ENCODE results near the gene R3HDM2.
"Not testable (repeated sequence)": the region's sequence is repeated elsewhere in the genome, so short reads cannot be mapped to it uniquely, and the experiment has no call there.

Gene R3HDM2

DNA sequence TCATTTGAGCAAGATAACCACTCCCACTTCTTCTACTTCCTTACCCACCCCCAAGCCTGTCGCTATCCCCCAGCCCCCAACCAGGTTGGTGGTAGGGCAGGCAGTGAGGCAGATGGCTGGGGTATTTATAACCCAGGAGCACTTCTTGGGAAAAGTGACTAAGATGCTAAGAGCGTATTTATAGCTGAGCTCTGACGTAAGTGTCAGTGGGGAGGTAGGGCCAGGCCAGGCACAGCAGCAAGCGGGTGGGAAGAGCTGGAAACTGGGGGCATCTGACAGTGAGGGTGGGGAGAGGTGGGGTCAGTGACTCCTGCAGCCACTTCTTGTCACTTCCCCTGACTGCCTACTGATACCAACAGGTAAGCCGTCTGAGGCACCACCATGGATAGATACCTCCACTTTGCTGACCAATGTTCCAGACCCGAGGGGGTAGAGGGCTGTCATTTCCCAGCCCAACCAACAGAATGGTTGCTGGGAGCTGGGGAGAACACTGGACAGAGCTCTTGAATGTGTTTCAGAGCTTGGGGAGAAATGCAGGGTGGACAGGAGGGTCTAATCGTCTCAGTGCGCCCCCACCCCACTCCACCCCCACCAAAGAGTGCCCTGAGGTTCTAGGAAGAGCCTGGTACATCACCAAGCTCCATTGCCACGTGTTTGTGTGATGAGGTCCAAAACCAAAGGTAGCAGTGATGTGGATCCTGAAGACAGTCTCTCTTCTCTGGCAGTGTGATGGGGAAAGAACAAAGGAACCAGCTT is 21.5 kb upstream of the R3HDM2 start:
- DNase-seq = no peak

DNA sequence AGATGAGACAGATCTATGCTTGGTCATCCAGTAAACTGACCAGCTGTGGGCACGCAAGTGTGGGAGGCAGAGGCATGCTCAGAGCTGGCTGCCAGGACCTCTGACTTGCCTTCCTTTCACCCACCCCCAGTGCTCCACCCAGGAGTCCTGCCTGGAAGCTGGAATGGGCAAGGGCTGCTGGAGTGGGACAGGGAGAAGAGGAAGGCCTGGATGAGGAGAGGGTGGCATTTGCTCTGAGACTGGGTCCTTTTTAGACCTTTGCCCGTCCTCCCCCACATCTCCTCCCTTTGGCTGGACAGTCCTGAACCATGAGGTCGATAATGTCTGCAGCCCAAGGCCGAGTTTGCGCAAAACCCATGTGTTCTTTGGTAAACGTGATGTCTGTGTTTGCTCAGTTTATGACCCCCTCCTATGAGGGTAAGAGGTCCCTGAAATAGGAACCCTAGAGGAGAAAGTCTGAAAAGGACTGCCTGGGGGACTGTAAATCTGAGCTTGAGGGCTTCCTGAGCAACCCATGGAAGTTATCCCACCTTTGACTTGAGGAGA is 20.5 kb upstream of the R3HDM2 start:
- no peak for DNase-seq

DNA sequence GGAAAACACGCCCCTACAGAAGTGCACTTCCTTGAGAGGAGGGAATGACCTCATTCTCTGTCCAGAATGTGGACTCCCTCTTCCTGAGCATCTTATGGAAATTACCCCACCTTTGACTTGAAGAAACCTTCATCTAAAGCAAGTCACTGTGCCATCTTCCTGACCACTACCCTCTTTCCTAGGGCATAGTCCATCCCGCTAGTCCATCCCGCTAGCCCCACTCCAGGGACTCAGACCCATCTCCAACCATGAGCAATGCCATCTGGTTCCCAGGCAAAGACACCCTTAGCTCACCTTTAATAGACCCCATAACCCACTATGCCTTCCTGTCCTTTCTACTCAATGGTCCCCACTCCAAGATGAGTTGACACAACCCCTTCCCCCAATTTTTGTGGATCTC is 19.2 kb upstream of the R3HDM2 start:
- no peak for DNase-seq

DNA sequence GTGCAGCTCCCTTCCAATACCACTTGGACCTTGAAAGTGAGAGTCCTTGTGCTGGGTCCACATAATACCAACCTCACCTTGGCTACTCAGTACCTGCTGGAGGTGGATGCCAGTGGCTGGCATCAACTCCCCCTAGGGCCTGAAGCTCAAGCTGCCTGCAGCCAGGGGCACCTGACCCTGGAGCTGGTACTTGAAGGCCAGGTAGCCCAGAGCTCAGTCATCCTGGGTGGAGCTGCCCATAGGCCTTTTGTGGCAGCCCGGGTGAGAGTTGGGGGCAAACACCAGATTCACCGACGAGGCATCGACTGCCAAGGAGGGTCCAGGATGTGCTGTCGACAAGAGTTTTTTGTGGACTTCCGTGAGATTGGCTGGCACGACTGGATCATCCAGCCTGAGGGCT is 18.5 kb upstream of the R3HDM2 start:
- DNase-seq = no peak

DNA sequence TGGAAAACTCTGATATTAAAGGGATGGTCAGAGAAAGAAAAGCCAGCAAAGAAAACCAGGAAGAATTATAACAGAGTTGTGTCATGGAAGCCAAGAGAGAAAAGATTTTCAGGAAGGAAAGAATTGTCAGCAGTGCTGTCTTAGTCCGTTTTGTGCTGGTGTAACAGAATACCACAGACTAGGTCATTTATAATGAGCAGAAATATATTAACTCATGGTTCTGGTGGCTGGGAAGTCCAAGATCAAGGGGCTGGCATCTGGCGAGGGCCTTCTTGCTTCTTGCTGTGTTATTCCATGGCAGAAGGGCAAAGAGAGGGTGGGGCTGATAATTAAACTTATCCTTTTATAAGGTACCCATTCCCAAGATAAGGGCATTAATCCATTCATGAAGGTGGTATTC is 17.8 kb upstream of the R3HDM2 start:
- DNase-seq = no peak

DNA sequence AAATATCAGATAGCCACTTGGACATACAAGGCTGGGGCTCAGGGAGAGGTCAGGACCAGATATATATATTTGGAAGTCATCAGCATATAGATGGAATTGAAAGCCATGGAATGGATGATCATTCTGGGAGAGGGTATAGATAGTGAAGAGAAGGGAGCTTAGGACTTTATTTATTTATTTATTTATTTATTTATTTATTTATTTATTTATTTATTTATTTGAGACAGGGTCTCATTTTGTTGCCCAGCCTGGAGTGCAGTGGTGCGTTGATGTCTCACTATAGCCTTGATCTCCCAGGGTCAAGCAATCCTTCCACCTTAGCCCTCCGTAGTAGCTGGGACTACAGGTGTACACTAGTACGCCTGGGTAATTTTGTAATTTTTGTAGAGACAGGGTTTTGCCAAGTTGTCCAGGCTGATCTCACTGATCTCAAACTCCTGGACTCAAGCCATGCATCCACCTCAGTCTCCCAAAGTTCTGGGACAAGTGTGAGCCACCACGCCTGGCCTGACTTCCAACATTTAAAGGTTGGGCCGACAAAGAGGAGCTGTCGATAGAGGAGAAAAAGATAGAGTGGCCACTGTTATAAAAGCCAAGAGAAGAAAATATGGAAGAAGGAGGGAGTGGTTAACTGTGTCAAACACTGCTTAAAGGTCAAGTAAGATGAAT is 15.6 kb upstream of the R3HDM2 start:
- DNase-seq = no peak

DNA sequence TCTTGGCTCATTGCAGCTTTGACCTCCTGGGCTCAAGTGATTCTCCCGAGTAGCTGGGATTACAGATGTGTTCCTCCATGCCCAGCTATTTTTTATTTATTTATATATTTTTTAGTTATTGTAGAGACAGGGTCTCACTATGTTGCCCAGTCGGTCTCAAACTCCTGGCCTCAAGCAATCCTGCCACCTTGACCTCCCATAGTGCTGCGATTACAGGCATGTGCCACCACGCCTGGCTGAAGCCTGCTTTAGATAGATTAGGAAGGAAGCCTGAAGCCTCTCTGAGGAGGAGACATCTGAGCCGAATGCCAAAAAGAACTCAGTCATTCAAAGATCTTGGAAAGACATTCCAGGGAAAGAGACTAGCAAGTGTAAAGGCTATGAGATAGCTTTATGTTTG is 13.9 kb upstream of the R3HDM2 start:
- DNase-seq = no peak

DNA sequence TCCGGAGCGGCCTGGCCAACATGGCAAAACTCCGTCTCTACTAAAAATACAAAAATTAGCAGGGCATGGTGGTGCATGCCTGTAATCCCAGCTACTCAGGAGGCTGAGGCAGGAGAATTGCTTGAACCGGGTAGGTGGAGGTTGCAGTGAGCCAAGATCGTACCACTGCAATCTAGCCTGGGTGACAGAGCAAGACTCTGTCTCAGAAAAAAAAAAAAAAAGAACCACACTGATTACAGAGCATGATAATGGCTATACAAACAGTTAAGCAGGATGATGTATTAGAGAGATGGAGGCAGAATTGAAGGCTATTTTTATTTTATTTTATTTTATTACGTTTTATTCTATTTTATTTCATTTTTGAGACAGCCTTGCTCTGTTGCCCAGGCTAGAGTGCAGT is 13.5 kb upstream of the R3HDM2 start:
- not testable (repeated sequence) for DNase-seq

DNA sequence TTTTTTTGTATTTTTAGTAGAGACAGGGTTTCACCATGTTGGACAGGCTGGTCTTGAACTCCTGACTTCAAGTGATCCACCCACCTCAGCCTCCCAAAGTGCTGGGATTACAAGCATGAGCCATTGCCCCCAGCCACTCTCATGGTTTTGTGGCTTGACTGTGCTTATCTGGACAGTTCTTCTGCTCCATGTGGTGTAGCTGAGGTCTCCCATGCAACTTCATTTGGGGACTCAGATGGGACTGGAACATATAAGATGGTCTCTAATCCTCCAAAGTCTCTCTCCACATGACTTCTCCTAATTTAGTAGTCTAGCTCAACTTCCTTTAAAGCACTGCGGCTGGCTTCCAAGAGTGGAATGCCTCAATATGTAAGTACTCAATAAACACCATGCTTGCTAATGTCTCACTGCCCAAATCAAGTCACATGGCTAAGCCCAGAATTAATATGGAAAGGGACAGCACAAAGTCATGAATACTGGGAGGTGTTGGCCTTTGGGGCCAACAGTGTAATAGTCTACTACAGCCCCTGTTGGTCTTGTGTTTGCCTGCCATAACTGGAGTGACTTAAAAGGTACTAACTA is 11.1 kb upstream of the R3HDM2 start:
- DNase-seq = no peak

DNA sequence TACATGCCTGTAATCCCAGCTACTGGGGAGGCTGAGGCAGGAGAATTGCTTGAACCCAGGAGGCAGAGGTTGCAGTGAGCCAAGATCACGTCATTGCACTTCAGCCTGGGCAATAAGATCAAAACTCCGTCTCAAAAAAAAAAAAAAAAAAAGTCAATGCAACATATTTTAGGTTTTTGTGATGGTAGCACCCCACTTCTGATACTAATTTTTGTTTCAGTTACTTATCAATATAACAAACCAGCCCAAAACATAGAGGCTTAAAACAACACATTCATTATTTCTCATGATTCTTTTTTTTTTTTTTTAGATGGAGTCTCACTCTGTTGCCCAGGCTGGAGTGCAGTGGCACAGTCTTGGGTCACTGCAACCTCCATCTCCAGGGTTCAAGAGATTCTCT is 10.6 kb upstream of the R3HDM2 start:
- not testable (repeated sequence) for DNase-seq

DNA sequence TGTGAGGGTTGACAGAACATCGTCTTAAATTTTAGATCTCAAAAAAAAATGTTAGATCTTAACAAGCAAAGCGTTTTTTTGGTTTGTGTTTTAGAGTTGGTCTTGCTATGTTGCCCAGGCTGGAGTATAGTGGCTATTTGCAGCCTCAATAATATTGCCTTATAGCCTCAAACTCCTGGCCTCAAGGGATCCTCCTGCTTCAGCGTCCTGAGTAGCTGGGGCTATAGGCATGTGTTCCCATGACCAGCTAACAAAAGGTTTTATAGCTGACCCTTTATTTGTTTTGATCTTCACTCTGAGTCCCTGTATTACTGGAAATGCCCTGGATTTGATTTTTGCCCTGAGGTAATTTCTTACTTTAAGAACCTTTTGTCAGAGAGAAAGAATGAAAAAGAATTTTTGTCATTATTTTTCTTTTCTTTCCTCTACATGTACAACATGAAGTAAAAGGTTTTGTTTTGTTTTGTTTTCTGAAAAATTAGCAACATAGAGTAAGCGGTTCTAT is 9.0 kb upstream of the R3HDM2 start:
- no peak for DNase-seq

DNA sequence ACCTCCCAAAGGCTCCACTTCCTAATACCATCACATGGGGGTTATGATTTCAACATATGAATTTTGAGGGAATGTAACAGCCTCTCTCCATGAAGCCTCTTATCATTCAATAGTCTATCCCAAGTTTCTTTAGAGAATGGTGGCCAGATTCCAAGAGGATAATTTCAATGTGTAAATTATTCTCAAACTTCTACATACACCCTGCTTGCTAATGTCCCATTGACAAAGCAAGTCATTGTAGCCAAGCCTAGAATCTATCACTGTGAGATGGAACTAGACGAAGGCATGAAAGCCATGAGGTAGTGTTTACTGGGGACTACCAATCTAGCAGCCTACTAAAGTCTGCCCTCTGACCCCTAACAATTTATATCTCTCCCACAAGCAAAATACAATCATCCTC is 7.6 kb upstream of the R3HDM2 start:
- DNase-seq = no peak

DNA sequence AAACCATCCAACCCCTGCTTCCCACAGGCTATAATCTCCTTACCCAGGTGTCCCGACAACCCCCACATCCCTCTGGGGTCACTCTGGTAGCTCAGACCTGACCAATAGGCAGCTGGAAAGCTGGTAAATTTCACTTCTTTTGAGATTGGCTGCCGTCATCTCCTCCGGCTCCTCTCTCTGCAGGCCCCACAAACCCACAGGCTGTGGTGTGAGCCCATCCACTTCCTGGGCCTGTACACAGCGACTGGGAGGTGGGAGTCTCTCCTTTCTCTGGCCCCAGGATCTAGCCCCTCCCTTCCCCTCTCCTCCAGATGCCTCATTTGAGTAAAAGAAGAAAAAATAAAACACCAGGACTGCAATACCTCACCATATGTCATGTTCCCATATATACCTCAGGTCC is 4.5 kb upstream of the R3HDM2 start:
- DNase-seq = no peak

DNA sequence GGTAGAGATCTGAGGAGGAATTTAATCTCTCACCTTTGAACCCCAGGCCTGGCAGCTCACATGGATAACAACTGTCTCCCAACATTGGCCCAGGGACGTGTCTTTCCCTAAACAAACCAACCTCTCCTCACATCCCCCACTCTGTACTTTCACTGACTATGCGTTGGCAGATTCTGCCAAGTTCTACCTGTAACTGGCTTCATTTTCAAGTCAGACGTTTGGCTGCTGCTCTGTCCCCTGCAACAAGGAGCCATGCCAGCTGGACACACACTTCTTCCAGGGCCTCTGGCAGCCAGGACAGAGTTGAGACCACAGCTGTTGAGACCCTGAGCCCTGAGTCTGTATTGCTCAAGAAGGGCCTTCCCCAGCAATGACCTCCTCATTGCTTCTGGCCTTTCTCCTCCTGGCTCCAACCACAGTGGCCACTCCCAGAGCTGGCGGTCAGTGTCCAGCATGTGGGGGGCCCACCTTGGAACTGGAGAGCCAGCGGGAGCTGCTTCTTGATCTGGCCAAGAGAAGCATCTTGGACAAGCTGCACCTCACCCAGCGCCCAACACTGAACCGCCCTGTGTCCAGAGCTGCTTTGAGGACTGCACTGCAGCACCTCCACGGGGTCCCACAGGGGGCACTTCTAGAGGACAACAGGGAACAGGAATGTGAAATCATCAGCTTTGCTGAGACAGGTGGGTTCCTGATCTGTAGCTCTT is 3.8 kb upstream of the R3HDM2 start, which contains the start of gene INHBC:
Gene INHBC, plus strand, starts transcription at position 268 of the 707 bp plus-strand sequence. Its CDS starts 103 bp downstream, at position 371.
- DNase-seq = no peak

DNA sequence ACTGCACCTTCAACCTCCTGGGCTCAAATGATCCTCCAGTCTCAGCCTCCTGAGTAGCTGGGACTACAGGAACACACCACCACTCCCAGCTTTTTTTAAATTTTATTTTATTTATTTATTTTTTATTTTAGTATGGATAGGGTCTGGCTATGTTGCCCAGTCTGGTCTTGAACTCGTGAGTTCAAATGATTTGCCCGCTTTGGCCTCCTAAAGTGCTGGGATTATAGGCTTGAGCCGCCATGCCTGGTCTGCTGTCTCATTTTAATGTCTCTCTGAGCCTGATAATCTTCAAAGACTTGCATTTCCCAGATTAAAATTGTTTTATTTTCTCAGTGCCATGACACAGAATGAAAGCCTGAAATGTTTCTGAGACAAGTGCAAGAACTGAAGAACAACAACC is 2.5 kb upstream of the R3HDM2 start:
- DNase-seq = no peak

DNA sequence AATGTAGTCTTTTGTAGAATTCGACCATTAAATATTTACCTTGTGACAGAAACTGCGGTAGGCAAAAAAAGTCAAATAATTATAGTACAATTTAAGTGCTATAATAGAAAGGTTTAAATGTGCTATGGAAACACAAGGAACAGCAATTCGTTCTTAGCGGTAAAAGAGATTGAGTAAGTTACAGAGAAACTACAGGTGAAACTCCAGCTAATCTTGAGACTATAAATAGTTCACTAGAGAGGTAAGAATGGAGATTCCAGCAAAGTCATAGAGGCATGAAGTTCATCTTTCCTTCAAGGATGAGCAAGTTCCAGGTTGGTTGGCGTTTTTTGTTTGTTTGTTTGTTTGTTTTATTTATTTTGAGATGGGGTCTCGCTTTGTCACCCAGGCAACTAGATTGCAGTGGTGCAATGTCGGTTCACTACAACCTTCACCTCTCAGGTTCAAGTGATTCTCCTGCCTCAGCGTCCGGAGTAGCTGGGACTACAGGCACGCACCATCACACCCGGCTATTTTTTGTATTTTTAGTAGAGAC is 878 bp upstream of the R3HDM2 start:
- DNase-seq = no peak

DNA sequence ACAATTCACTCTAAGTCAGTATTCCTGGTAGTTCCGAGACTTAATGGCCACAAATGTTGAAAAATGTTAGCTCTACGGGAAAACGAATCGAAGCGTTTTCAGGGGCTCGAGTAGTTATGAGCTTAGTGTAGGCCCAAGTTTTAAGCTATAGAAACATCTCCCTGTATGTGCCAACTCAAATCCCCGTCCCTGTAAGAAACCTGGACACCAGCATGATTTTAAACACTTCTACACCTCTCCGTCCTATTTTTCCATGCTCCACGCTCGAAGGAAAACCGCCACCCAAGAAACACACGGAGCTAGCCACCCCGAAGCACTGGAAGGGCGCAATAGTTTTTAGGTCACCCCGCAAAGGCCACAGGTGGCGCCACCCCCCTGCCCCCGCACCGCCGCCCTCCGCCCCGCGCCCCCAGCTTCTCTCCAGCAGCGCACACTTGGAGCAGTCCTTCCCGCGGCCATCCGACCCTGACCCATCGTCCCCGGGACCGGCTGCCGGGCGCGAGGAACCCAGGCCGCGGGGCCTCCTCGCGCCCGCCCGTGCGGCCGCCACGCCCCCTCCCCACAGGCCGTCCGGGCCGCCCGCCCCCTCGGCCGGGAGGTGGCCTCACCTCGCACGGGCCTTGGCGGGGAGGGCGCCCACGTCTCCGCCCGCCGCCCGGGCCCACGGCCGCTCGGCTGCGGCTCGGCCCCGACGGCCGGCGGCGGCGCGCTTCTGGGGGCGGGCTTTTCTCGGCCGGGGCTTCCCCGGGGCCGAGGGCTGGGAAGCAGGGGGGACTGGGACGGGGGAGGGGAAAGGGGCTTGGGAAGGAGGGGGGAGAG is 522 bp downstream of the R3HDM2 start:
- DNase-seq = no peak

DNA sequence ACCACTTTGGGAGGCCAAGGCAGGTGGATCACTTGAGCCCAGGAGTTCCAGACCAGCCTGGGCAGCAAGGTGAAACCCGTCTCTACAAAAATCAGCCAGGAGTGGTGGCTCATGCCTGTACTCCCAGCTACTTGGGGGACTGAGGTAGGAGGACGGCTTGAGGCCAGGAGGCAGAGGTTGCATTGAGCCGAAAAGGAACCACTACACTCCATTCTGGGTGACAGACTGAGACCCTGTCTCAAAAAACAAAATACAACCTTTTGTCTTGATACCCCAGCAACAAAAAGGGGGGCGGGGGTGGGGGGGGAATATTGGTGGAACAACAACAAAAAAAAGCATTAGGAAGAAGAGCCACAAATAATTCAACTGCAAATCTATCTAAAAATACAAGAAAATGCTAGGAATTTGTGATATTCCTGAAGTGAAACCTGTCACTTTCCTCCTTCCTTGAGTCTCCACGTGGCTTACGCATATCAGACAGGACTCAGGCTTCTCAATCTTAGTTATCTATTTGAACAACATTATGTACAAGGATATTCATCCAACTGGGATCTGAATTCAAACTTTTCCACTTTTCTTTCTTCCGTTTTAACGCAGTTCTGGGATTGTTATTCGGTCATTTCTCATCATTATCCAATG is 1.3 kb downstream of the R3HDM2 start:
- DNase-seq = no peak

DNA sequence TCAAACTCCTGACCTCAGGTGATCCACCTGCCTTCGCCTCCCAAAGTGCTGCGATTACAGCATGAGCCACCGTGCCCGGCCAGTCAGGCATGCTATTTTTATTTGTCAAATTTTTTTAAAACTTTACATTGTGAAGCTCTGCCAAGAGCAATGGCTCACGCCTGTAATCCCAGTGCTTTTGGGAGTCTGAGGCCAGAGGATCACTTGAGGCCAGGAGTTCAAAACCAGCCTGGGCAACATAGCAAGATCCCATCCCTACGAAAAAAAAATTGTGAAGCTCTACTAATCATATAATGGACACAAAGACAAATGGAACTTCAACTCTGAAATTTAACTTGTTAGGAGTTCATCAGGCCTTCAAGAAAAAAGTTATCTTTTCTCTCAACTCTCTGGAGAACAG is 1.9 kb downstream of the R3HDM2 start:
- no peak for DNase-seq

DNA sequence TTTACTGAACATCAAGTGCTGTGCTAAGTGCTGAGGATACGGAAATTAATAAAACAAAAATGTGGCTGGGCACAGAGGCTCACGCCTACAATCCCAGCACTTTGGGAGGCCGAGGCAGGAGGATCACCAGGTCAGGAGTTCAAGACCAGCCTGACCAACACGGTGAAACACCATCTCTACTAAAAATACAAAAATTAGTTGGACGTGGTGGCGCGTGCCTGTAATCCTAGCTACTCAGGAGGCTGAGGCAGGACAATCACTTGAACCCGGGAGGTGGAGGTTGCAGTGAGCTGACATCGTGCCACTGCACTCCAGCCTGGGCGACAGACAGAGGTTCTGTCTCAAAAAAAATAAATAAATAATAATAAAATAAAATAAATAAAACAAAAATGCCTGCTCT is 3.9 kb downstream of the R3HDM2 start:
- not testable (repeated sequence) for DNase-seq

DNA sequence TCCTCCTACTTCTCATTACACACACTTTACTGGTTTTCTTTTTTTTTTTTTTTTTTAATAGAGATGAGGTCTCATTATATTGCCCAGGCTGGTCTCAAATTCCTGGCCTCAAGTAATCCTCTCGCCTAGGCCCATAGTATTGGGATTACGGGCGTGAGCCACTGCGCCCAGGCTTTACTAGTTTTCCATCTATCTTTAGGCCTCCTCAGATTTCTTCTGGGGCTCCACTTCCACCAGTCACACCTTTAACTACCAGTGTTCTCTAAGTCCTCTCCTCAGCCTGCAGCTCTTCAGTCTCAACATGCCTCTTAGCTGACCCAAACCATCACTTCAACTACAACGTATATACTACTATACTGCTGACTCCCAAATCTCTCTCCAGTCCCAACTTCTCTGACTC is 10.4 kb downstream of the R3HDM2 start:
- DNase-seq = no peak

All from midbrain (tissue), 1 donor.